GM19455 (cell line): ENCODE results near the gene ACOT13.
A peak's percentile ranks its signal among the peaks of the same experiment; 100 is the strongest.
"Not testable (repeated sequence)": the region's sequence is repeated elsewhere in the genome, so short reads cannot be mapped to it uniquely, and the experiment has no call there.

Experiments used
- ATAC-seq: cut with Tn5 transposase; IDR thresholded peaks from one replicate; pipeline ENCODE4 v1.9.1; 2021; ENCODE audit not compliant: unreplicated experiment

Gene ACOT13

DNA sequence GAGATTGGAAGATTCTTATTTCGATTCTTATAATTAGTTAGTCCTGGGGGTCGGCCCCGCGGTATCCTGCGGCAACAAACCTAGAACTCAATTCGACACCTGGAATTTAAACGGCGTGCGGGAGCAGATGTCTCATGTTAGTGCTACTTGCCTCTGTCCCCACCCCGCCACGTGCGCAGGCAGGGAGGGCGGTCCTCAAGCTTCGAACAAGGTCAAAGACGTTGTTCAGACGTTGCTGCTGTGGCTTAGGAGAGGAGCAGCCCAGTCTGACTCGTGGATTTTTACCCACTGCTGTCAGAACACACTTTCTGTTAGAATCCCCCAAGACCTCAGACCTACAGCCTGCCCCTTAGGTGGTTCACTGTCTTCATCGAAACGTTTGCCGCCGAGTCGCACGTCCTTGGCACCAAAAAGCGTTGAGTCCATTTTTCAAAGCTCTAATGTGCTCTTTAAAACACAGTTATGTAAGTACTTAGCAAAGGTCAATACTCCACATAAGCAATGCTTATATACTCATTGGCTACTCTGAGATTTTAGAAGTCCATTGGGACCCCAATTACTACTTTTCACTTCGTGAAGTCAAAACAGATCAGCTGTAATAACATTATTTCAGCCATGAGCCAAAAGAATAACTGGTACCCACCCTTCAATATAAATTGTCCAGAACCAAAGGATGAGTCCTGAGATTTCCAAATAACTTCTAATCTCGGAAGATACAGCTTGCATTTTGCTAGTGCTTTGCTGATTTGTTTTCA lies 54.8 kb downstream of the ACOT13 start:
- peak; percentile 47 for ATAC-seq

DNA sequence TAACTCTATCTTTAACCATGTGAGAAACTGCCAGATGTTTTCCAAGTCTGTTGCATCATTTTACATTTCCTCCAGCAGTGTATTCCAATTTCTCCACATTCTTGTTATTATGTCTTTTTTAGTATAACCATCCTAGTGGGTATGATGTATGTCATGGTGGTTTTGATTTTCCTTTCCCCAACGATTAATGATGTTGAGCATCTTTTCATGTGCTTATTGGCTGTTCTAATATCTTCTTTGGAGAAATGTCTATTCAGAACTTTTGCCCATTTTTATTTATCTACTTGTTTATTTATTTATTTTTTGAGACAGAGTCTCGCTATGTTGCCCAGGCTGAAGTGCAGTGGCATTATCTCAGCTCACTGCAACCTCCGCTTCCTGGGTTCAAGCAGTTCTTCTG lies 56.4 kb downstream of the ACOT13 start:
- ATAC-seq, result no peak

DNA sequence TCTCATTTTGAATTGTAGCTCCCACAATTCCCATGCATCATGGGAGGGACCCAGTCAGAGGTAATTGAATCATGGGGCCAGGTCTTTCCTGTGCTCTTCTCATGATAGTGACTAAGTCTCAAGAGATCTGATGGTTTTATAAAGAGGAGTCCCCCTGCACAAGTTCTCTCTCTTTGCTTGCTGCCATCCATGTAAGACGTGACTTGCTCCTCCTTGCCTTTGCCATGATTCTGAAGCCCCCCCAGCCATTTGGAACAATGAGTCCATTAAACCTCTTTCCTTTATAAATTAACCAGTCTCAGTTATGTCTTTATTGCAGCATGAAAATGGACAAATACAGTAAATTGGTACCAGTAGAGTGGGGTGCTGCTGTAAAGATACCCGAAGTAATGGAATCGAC lies 63.8 kb downstream of the ACOT13 start:
- not testable (repeated sequence) for ATAC-seq

DNA sequence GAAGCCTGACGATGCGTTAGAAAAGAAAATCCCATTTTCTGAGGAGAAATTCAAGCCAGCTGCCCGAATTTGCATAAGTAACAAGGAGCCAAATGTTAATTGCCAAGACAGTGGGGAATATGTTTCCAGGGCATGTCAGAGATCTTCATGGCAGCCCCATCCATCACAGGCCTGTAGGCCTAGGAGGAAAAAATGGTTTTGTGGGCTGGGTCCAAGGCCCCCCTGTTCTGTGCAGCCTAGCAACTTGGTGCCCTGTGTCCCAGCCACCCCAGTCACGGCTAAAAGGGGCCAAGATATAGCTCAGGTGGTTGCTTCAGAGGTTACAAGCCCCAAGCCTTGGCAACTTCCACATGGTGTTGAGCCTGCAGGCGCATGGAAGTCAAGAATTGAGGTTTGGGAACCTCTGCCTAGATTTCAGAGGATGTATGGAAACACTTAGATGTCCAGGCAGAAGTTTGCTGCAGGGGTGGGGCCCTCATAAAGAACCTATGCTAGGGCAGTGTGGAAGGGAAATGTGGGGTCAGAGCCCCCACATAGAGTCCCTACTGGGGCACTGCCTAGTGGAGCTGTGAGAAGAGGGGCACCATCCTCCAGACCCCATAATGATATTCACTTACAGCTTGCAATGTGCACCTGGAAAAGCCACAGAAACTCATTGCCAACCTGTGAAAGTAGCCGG lies 64.7 kb downstream of the ACOT13 start:
- not testable (repeated sequence) for ATAC-seq

DNA sequence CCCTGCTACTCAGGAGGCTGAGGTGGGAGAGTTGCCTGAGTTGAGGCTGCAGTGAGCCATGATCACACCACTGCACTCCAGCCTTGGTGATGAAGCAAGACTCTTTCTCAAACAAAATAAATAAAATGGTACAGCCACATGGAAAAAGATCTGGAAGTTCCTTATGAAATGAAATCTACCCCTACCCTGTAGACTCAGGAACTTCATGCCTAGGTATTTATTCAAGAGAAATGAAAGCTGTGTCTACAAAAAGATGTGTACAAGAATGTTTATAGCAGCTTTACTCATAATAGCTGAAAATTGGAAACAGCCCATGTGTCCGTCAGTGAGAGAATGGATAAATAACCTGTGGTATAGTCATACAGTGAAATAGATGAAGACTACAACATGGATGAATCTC lies 67.3 kb downstream of the ACOT13 start:
- ATAC-seq, result no peak

DNA sequence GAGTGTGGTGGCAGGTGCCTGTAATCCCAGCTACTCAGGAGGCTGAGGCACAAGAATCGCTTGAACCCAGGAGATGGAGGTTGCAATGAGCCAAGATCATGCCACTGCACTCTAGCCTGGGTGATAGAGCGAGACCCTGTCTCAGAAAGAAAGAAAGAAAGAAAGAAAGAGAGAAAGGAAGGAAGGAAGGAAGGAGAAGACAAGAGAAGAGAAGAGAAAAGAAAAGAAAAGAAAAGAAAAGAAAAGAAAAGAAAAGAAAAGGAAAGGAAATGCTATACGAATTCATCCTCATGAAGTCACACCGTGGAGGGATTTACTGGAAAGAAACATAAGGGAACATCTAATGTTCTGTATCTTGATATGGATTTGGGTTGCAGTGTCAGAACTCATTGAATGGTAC lies 67.8 kb downstream of the ACOT13 start:
- not testable (repeated sequence) for ATAC-seq

DNA sequence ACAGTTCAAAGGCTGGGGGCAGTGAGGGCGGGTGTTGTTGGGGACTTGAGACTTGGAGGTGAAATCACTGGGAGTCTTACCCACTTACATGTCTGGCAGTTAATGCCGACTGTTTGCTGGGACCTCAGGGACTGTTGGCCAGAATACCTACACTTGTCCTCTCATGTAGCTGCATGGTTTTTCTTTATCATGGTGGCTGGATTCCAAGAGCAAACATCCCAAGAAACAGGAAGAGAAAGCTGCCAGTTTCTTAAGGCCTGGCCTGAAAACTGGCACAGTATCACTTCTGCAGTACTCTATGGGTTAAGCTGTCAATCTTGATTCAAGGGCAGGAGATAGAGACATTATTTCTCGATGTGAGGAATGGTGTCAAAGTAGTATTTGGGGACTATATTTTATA lies 71.9 kb downstream of the ACOT13 start:
- ATAC-seq, result no peak

DNA sequence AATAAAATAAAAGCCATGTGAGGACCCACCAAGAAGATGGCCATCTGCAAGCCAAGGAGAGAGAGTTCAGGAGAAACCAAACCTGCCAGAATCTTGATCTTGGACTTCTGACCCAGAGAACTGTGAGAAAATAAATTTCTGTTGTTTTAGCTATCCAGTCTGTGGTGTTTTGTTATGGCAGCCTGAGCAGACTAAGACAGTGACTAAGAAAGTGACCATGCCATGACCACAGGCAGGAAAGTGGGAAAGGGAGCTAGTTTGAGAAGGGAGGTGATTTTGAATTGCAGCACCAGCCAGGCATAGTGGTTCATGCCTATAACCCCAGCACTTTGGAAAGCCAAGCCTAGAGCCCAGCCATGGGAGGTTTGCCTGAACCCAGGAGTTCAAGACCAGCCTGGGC lies 74.0 kb downstream of the ACOT13 start:
- no peak for ATAC-seq

DNA sequence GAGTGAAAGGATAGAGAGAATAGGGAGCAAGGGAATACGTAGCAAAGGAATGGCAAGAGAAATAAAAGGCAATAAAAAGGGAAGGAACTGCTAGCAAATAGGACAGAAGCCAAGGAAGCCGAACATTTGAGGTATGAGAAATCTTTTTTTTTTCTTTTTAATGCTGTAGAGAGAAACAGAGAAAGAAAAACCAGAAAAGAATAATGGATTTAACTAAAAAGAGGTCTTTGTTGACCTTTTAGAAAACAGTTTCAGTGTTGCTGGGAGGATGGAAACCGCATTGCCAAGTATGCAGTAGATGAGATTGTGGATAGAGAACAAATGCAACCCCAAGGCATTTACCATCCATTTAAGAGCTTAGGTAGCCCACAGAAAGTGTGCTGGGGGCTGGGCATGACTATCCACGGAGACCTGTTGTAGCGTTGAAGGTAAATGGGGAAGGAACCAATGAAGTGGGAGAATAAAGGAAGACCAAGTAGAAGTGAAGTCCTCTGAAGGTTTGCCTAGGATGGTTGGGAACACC lies 75.4 kb downstream of the ACOT13 start:
- no peak for ATAC-seq

DNA sequence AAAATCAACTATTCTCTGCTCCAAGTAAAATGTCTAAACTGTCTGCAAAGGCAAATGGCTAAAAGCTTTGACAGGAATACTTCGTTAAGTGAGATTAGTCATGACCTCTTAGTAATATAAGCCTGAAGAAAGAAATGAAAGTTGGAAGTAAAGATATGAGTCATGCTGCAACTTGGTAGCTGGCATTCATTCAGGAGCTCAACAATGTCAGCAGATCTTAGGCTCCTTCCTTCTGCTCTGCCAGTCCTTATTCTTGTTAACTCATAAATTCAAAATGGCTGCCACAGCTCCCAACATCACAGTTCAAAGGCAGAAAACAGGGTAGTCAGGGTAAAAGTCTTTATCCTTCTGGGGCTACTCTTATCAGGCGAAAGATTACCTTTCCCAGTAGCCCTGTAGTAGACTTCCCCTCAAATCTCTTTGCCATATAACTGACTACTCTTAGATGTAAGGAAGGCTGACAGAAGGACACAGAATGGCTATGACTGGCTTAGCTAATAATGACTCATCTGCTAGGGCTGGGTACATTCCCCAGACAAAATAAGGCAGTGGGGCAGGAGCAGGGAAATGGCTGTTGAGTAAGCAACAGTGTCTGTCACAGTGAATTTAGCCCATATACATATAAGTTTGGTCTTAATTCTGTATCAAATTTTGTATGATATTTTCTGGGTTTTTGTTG lies 76.5 kb downstream of the ACOT13 start:
- peak; percentile 80 for ATAC-seq

DNA sequence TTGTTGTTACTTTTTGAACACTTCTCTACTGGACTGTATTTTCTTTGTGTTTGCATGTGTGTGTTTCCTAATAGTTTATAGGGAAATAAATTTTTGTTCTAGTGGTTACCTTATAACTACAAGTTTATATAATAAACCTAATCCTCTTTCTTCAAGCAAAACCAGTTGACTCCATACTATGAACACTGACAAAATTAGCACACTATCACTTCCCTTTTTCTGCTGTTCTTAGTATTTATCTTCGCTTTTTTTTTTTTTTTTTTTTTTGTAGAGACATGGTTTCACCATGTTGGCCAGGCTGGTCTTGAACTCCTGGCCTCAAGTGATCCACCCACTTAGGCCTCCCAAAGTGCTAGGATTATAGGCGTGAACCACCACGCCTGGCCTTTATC lies 77.1 kb downstream of the ACOT13 start:
- peak; percentile 51 for ATAC-seq

DNA sequence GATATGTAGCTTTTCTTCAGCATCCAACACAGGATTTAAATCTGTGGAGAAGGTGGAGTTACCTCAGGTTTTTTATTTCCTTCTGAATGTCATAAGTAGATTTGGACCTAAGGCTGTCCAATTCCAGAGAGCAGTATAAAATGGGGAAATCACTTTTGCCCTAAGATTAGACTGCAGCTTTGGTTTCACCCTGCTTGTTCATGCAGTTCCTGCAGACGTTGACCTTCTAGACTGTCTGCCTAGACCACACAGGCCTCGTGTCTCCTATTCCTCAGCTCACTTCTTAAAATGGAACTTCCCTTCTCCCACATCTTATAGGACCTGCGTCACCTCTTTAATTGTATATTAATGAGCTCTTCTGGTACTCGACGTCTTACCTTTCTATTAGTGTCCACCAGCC lies 78.0 kb downstream of the ACOT13 start:
- no peak for ATAC-seq

DNA sequence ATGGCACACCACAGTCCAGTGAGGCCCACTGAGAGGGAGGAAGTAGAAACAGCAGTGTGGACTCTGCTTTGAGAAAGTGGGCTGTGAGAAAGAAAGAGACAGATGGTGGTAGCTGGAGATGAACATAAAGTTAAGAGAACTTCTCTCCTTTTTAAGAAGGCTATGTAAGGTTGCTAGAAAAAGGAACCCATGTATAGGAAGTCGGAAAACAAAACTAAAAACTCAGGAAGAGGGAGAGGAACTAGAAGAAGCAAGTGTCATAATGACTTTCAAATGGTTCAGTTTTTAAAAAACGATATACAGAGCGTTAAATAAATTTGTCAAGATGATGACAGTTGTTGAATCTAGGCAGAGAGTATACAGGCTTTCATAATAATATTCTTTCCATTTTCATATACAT lies 82.4 kb downstream of the ACOT13 start:
- ATAC-seq, result no peak

DNA sequence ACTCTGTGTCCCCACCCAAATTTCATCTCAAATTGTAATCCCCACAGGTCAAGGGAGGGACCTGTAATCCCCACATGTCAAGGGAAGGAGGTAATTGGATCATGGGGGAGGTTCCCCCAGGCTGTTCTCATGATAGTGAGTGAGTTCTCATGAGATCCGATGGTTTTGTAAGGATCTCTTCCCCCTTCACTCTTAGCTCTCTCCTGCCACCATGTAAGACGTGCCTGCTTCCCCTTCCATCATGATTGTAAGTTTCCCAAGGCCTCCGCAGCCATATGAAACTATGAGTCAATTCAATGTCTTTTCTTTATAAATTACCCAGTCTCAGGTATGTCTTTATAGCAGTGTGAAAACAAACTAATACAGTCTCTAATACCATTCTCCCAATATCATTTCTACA lies 84.0 kb downstream of the ACOT13 start:
- not testable (repeated sequence) for ATAC-seq

DNA sequence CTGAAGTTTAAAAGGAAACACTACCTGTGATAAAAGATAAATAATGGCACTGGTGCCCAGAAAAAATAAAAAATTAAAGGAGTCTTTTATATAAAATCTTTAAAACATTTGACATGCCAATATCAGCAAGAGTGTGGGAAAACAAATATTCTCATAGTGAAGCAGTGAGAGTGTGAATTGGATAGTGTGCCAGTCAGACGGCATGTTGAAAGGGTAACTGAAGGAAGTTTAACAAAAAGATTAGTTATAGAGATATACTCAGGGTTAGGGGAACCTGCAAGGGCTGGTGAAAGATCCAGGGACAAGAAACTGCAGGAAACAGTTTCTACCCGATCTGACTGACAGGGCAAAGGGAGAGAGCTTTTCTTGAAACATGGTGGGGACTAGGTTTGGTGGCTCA lies 85.6 kb downstream of the ACOT13 start:
- no peak for ATAC-seq

DNA sequence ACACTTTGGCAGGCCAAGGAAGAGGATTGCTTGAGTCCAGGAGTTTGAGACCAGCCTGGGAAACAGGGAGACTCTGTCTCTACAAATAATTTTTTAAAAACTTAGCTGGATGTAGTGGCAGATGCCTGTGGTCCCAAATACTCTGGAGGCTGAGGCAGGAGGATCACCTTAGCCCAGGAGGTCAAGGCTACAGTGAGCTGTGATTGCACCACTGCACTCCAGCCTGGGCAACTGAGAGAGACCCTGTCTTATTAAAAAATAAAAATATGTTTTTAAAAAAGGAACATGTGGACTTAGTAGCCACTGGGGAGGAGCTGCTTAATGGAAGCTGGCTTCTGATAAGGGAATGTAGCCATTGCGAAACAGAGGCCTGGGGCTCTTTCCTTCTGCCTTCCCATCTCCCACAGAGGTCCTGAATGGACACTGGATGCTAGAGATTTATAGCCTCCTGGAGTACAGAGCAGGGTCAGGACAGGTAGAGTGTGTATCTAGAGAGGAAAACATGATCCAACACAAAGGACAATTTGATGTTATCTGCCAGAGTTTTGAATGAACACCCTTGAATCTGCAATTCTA lies 86.1 kb downstream of the ACOT13 start:
- ATAC-seq, result no peak

DNA sequence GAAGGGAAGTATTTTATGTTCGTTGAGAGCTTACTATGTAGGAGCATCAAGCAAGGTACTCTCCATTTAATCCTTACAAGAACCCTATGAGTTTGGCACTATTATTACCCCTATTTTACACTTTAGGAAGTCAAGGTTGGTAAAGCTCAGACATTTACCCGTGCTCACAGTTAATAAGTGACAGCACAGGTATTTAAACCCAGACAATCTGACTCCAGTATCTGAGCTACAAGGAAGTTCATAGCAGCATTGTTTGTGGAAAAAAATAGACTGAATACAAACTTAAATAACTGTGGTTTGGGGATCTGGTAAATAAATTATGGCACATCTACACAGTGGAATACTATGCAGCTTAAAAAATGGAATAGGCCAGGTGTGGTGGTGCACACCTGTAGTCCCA lies 86.7 kb downstream of the ACOT13 start:
- no peak for ATAC-seq

DNA sequence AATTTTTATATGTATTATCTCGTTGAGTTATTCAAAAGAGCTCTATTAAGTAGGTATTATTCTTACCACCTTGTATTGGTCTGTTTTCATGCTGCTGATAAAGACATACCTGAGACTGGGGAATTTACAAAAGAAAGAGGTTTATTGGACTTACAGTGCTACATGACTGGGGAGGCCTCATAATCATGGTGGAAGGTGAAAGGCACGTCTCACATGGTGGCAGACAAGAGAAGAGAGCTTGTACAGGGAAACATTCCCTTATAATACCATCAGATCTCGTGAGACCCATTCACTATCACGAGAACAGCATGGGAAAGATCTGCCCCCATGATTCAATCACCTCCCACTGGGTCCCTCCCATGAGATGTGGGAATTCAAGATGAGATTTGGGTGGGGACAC lies 87.5 kb downstream of the ACOT13 start:
- not testable (repeated sequence) for ATAC-seq
